H1 (cell line): ENCODE data around the gene PROZ. TPM values are rescaled to one million over a fixed set of nuclear protein-coding genes. Genes with fewer than 3 reads are reported as not detected.

Source experiments
- ATF3 ChIP-seq: IDR thresholded peaks from 2 replicates; pipeline ENCODE4 v1.6.1; 2011; ENCODE audit warnings: low read depth, mild to moderate bottlenecking, low read length; ENCODE audit not compliant: insufficient read depth
- CBX8 ChIP-seq: fragments of 300-800, 300-1000 bp; sonication (generic); IDR thresholded peaks from 2 replicates; pipeline ENCODE4 v1.7.1; 2016; ENCODE audit warnings: low read depth, low read length, borderline replicate concordance
- EP300 ChIP-seq, 2 experiments: IDR thresholded peaks; 1 replicate in 1 of 2; 2 replicates in 1 of 2; pipeline ENCODE4 v1.6.1; 2011 to 2012; ENCODE audit warnings: low read depth in 2 of 2, low read length in 2 of 2, mild to moderate bottlenecking in 2 of 2, borderline replicate concordance in 1 of 2, inconsistent platforms in 1 of 2, moderate library complexity in 1 of 2
- POLR2A ChIP-seq, 2 experiments: IDR thresholded peaks; 1 replicate in 1 of 2; 2 replicates in 1 of 2; pipeline ENCODE4 v1.6.1; 2011; ENCODE audit warnings: low read depth in 2 of 2, low read length in 2 of 2, mild to moderate bottlenecking in 2 of 2; ENCODE audit errors: control extremely low read depth in 1 of 2
- USF2 ChIP-seq: IDR thresholded peaks from 2 replicates; pipeline ENCODE4 v1.6.1; 2011; ENCODE audit warnings: low read length, improper control_type of control experiment
- polyA plus RNA-seq, 7 experiments: library from polyadenylated mRNA; depleted of rRNA in 3 of 7; stranded (reverse) in 5 of 7; unstranded in 2 of 7; fragments of >200 nt in 5 of 7; fragments of 200-250 nt in 2 of 7; gene quantifications; 1 replicate in 5 of 7; 2 replicates in 1 of 7; 4 replicates in 1 of 7; pipeline versions ENCODE4 v1.2.1 to v1.2.3, GENCODE V29; 2011 to 2013; ENCODE audit warnings: missing spikeins in 2 of 7, mixed read lengths in 2 of 7
- total RNA-seq: library from RNA; stranded (reverse); fragmentation: NEBNext Ultra II Directional; extraction: Animal tissue kit (Norgen Biotek cat#: 25700); gene quantifications from 2 replicates; pipeline ENCODE4 v1.2.1, GENCODE V29; 2021

Gene PROZ
- total and polyA plus RNA-seq, 2 of the 8 experiments (the other 6 are each of a cell fraction or from before 2014, with no cell fraction given) = not detected

- TF ChIP-seq EP300 (IDR thresholded peaks at IDR 0.05; ENCODE audit: borderline replicate concordance in 1 of 2, low read depth in 2 of 2, low read length in 2 of 2) (no peak), ATF3 (no peak), USF2 (no peak), CBX8 (no peak), POLR2A (IDR thresholded peaks at IDR 0.05; ENCODE audit: control extremely low read depth in 1 of 2, low read depth in 2 of 2, low read length in 2 of 2) (no peak)
- TF ChIP-seq, all 59 proteins: peak for 0
These were observed 13.0 kb downstream of the PROZ start (continued) for GRCh38 chr13:113171250-113172125.
